GM23248 (cell line): Measurements from ENCODE around the gene TNFRSF6B. TPM values are rescaled to one million over a fixed set of nuclear protein-coding genes. Genes with fewer than 3 reads are reported as not detected.

Experiments used
- DNase-seq: peaks from one replicate; pipeline ENCODE4 v3.0.0-alpha.2; 2015
- H2AFZ ChIP-seq: fragments of 200-600 bp; sonication (generic); 2 replicates; pipeline ENCODE4 v1.6.1; 2016; ENCODE audit warnings: antibody characterized with exemption
- H3F3A ChIP-seq: fragments of 200-600 bp; sonication (generic); 2 replicates; pipeline ENCODE4 v1.6.1; 2016; ENCODE audit warnings: mild to moderate bottlenecking, antibody characterized with exemption, mixed run types; ENCODE audit not compliant: insufficient read depth
- H3K27ac ChIP-seq: fragments of 200-600 bp; sonication (generic); 2 replicates; pipeline ENCODE4 v1.5.1; 2016; ENCODE audit warnings: mild to moderate bottlenecking
- H3K27me3 ChIP-seq: fragments of 200-600 bp; sonication (generic); replicated peaks from 2 replicates; pipeline ENCODE4 v1.6.1; 2016; ENCODE audit warnings: mild to moderate bottlenecking; ENCODE audit not compliant: insufficient read depth
- H3K36me3 ChIP-seq: fragments of 200-600 bp; sonication (generic); 2 replicates; pipeline ENCODE4 v1.6.1; 2016; ENCODE audit warnings: low read depth, mild to moderate bottlenecking
- H3K4me1 ChIP-seq: fragments of 200-600 bp; sonication (generic); 2 replicates; pipeline ENCODE4 v1.6.1; 2016; ENCODE audit warnings: mild to moderate bottlenecking; ENCODE audit not compliant: insufficient read depth
- H3K4me2 ChIP-seq: fragments of 200-600 bp; sonication (generic); one replicate; pipeline ENCODE4 v1.6.1; 2016; ENCODE audit warnings: mild to moderate bottlenecking; ENCODE audit not compliant: unreplicated experiment
- H3K4me3 ChIP-seq: fragments of 200-600 bp; sonication (generic); 2 replicates; pipeline ENCODE4 v1.5.1; 2016; ENCODE audit warnings: mild to moderate bottlenecking
- H3K79me2 ChIP-seq: fragments of 200-600 bp; sonication (generic); 2 replicates; pipeline ENCODE4 v1.6.1; 2016; ENCODE audit warnings: mild to moderate bottlenecking; ENCODE audit not compliant: insufficient read depth
- H3K9ac ChIP-seq: fragments of 200-600 bp; sonication (generic); 2 replicates; pipeline ENCODE4 v1.6.1; 2016; ENCODE audit warnings: mild to moderate bottlenecking
- H3K9me2 ChIP-seq: fragments of 200-600 bp; sonication (generic); 2 replicates; pipeline ENCODE4 v1.6.1; 2016; ENCODE audit warnings: mixed run types, mild to moderate bottlenecking, moderate library complexity; ENCODE audit not compliant: insufficient read depth
- H3K9me3 ChIP-seq: fragments of 200-600 bp; sonication (generic); one replicate; pipeline ENCODE4 v1.6.1; 2017; ENCODE audit warnings: low read depth
- H4K20me1 ChIP-seq: fragments of 200-600 bp; sonication (generic); 2 replicates; pipeline ENCODE4 v1.6.0; 2016; ENCODE audit not compliant: insufficient read depth
- EZH2 ChIP-seq: fragments of 200-600 bp; sonication (generic); IDR thresholded peaks from 2 replicates; pipeline ENCODE4 v1.6.1; 2018; ENCODE audit warnings: antibody characterized with exemption, mild to moderate bottlenecking; ENCODE audit not compliant: insufficient read depth, poor library complexity, severe bottlenecking
- EZH2phosphoT487 ChIP-seq: fragments of 200-600 bp; sonication (generic); IDR thresholded peaks from 2 replicates; pipeline ENCODE4 v1.6.1; 2018; ENCODE audit warnings: antibody characterized with exemption, moderate library complexity, mild to moderate bottlenecking, low read depth; ENCODE audit not compliant: insufficient read depth
- WGBS, 2 experiments: methylation state at CpG; one replicate each; pipeline ENCODE4 v1.1.6; 2015 to 2017; ENCODE audit warnings: low lambda C conversion rate in 2 of 2, low coverage in 1 of 2; ENCODE audit errors: missing lambda C conversion rate in 2 of 2; 5-methylcytosine and 5-hydroxymethylcytosine counted together
- in situ Hi-C: fragments of 300-500 bp; cut with MboI; formaldehyde crosslinking; loops from 2 replicates; pipeline ENCODE4 v1.15.0; 2020
- polyA plus RNA-seq: library from polyadenylated mRNA; unstranded; fragments of >200 nt; fragmentation: Nextera tagmentation; extraction: Ambion mirVana; gene quantifications from 2 replicates; pipeline ENCODE4 v1.2.1, GENCODE V29; 2016
- total RNA-seq: library from RNA; depleted of rRNA; stranded (reverse); fragments of >200 nt; shearing (Covaris generic); gene quantifications from 2 replicates; pipeline ENCODE4 v1.2.3, GENCODE V29; 2014

TNFRSF6B gene
- total and polyA plus RNA-seq, 2 experiments from 2014 or later, result 17.4 to 39.9 TPM

DNA sequence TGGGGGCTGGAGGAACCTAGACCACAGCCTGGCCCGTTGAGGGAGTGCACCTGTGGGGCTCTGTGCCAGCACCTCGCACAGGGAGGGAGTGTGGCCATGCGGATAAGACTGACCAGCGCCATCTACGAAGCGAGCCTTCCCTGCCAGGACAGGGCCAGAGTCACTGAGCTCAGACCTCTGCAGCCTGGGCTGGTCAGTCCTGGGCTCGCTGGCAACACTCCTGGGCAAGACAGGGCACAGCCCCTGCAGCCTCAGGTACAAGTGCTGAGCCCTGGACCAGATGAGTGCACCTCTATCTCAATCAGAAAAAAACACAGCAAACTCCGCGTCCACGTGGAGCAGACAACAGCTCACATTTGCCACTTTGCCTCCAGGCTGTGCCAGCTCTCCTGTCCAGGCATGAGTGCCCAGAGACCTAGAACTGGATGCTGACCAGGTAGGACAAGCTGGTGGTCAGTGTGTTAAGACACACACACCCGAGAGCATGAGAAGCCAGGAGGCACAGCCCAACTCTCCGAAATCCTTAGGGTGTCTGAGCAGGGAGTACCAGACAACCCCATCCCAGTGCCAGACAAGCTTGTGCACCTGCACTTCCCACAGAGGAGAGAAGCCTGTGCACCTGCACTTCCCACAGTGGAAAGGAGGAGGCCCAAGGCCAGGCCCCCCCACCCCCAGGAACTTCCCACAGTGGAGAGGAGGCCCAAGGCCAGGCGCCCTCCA, 6.5 kb downstream of the TNFRSF6B start:
- H3F3A ChIP-seq, result no peaks in the 10 kb centered on the region; the same call in 1 of the 2 replicates
- H3K9ac ChIP-seq, result no peak overlapping the region
- H3K79me2 ChIP-seq, result peaks cover 47% of the 10 kb centered on the region
- H3K36me3 ChIP-seq, result 0 out of 2 replicates have a peak, but pooled peaks cover 3% of the 10 kb centered on the region
- H2AFZ ChIP-seq, result no peak overlapping the region
- no peak for DNase-seq
- no peaks in the 10 kb centered on the region for H3K9me2 ChIP-seq
- WGBS, 2 experiments, result 80 to 83% methylated on average over 13 of the region's 13 CpGs
- no peaks in the 10 kb centered on the region for H3K9me3 ChIP-seq
- no peaks in the 10 kb centered on the region for H4K20me1 ChIP-seq
- no peaks in the 10 kb centered on the region for H3K27me3 ChIP-seq
- TF ChIP-seq EZH2, result no peak
- TF ChIP-seq EZH2phosphoT487, result no peak
- H3K4me3 ChIP-seq, result no peak overlapping the region
- H3K27ac ChIP-seq, result no peak overlapping the region
- no peak overlapping the region for H3K4me2 ChIP-seq
- H3K4me1 ChIP-seq, result peaks cover 32% of the 10 kb centered on the region
- in situ Hi-C loops, result no loop called here

DNA sequence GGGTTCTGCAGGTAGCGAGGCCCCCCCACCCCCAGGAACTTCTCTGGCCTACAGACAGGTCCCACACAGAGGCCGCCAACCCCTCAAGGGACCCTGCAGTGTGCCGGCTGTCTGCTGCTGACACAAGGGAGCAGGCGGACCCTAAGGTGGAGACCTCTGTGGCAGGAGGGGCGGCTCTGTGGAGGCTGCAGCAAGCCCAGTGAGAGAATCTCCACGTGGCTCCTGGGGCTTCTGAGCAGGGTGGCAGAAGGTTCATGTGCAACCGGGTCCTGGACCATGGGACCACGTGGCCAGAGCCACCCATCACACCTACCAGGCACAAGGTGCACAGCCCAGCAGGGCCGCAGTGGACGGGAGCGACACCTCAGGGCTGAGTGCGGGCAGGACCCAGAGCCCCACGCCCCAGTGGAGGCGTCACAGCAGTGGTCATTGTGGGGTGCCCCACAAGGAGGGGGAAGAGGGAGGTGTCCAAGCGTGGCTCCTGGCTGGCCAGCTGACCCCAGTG, 7.1 kb downstream of the TNFRSF6B start:
- no peaks in the 10 kb centered on the region; the same call in 1 of the 2 replicates for H3F3A ChIP-seq
- no peaks in the 10 kb centered on the region for H3K9me3 ChIP-seq
- H3K36me3 ChIP-seq, result 0 out of 2 replicates have a peak, but pooled peaks cover 3% of the 10 kb centered on the region
- H2AFZ ChIP-seq, result no peak overlapping the region
- H3K4me3 ChIP-seq, result no peak overlapping the region
- no peaks in the 10 kb centered on the region for H3K27me3 ChIP-seq
- no peak for TF ChIP-seq EZH2
- TF ChIP-seq EZH2phosphoT487, result no peak
- H3K4me1 ChIP-seq, result peaks cover 26% of the 10 kb centered on the region
- no peak overlapping the region for H3K9ac ChIP-seq
- H3K27ac ChIP-seq, result no peak overlapping the region
- H4K20me1 ChIP-seq, result no peaks in the 10 kb centered on the region
- no peak for DNase-seq
- 84 to 89% methylated on average over 14 to 15 of the region's 15 CpGs for WGBS, 2 experiments
- H3K79me2 ChIP-seq, result peaks cover 53% of the 10 kb centered on the region
- no peaks in the 10 kb centered on the region for H3K9me2 ChIP-seq
- H3K4me2 ChIP-seq, result no peak overlapping the region
- in situ Hi-C loops, result no loop called here

DNA sequence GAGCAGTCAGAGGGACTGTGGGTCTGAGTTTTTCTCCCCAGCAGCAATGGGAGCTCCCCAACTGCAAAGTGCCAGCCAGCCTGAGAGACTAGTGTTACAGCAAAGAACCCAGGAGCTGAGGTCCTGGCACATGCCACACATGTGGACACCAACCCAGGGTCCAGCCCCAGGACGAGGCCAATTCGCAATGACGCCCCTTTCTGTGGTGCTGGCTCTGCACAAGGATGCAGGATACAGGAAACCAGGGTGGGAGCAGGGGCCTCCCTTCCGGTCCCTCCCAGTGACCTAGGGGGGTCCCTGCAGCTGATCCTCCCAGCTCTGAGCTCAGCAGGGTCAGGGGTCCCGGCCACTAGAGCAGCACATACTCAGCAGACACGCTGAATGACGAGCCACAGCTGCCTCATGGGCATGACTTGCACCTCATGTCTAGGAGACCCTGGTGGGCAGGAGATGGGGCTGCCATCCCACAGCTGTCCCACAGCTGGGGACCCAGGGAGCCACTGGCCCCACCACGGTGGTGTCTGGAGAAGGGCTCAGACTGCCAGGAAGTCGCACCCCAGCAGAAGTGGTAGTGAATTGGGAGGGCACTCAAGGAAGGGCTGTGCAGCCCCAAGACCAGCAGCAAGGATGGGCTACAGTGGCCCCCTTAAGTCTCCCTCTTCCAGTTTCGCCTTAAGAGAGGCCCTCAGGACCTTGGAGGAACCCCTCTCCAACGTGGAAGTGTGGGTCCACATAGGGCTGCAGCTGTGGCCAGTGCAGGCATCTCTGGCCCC, 7.7 kb downstream of the TNFRSF6B start:
- Histone ChIP-seq H2AFZ (no peak overlapping the region), H3K36me3 (0 out of 2 replicates have a peak, but pooled peaks cover 3% of the 10 kb centered on the region), H3K4me2 (no peak overlapping the region), H3K27ac (no peak overlapping the region), H4K20me1 (no peaks in the 10 kb centered on the region), H3K4me3 (no peak overlapping the region), H3K9me3 (no peaks in the 10 kb centered on the region), H3K9me2 (no peaks in the 10 kb centered on the region), H3K79me2 (peaks cover 59% of the 10 kb centered on the region), H3K4me1 (peaks cover 24% of the 10 kb centered on the region), H3K9ac (no peak overlapping the region), H3K27me3 (no peaks in the 10 kb centered on the region), H3F3A (no peaks in the 10 kb centered on the region)
- in situ Hi-C loops, result no loop called here
- no peak for DNase-seq
- 84% methylated on average over 10 to 11 of the region's 11 CpGs for WGBS, 2 experiments
- TF ChIP-seq EZH2phosphoT487 (no peak), EZH2 (no peak)

DNA sequence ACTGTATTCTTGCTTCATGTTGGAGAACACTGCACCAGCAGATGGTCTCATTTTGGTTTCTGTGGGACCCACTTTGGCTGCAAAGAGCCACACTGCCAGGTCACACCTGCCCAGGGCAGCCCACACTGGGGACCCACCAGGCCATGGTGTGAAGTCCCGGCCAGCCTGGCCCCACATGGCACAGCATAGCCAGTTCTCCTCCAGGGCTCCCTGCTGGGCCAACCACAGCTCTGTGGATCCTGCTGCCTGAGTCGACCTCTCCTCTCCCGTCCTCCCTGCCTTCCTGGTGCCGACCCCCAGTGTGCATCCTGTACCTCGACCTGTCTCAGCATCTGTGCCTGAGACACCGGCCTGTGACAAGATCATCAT, 8.3 kb downstream of the TNFRSF6B start:
- no peak overlapping the region for H3K27ac ChIP-seq
- in situ Hi-C loops, result no loop called here
- no peaks in the 10 kb centered on the region for H3K9me3 ChIP-seq
- H3K36me3 ChIP-seq, result 0 out of 2 replicates have a peak, but pooled peaks cover 3% of the 10 kb centered on the region
- peaks cover 64% of the 10 kb centered on the region for H3K79me2 ChIP-seq
- TF ChIP-seq EZH2phosphoT487, result no peak
- no peak for TF ChIP-seq EZH2
- no peaks in the 10 kb centered on the region for H3K9me2 ChIP-seq
- H3K4me3 ChIP-seq, result no peak overlapping the region
- H3K4me1 ChIP-seq, result peaks cover 20% of the 10 kb centered on the region
- DNase-seq, result no peak
- no peak overlapping the region for H3K4me2 ChIP-seq
- H3K27me3 ChIP-seq, result no peaks in the 10 kb centered on the region
- H3F3A ChIP-seq, result no peaks in the 10 kb centered on the region
- peak overlapping the region; percentile 86; the same call in 1 of the 2 replicates for H3K9ac ChIP-seq
- WGBS, 2 experiments, result 72% methylated on average over 6 of the region's 6 CpGs
- H2AFZ ChIP-seq, result no peak overlapping the region
- no peaks in the 10 kb centered on the region for H4K20me1 ChIP-seq
